ENCODE data around the gene FRMD1. TPM values are rescaled to one million over a fixed set of nuclear protein-coding genes. Genes with fewer than 3 reads are reported as not detected.

The FRMD1 gene
- total RNA-seq, 1 experiment from 2014 or later: not detected

DNA sequence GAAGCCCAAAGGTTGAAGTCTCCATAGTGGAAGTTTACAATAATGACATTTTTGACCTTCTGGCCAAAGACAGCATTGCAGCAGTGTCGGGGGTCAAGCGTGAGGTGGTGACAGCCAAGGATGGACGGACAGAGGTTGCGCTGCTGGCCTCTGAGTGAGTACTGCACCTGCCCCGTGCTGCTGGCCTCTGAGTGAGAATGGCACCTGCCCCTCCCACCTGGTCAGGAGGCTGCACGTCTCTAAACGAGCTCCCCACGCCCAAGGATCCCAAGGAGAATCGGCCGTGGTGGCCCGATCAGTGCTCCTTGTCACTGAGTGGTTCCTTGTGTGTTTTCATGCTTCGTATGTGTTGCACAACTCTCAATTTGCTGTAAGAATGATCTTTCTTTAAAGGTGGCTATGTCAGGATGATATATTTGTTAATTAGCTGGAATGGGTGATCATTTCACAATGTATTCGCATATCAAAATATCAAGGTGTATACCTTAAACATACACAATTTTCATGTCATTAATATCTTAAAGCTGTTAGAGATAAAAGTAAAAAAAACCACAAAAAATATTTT lies 40.4 kb downstream of the FRMD1 start:
- Histone ChIP-seq H3K79me2 (ENCODE audit: low read length) (no peaks in the 10 kb centered on the region), H3K4me3 (ENCODE audit: low read length) (no peak overlapping the region), H3K27me3 (ENCODE audit: low read length) (no peaks in the 10 kb centered on the region), H3F3A (ENCODE audit: low read length, unreplicated experiment) (no peaks in the 10 kb centered on the region), H3K4me2 (ENCODE audit: low read length) (no peak overlapping the region), H3K36me3 (ENCODE audit: low read depth, low read length) (no peaks in the 10 kb centered on the region), H3K9me3 (ENCODE audit: low read length) (0 out of 2 replicates have a peak, but pooled peaks cover 7% of the 10 kb centered on the region), H4K20me1 (ENCODE audit: low read length) (no peaks in the 10 kb centered on the region), H3K9me2 (replicated peaks; ENCODE audit: low read length) (no peaks in the 10 kb centered on the region), H3K4me1 (ENCODE audit: insufficient read depth, low read length) (peaks cover 7% of the 10 kb centered on the region; the same call in 1 of the 2 replicates), H3K27ac (ENCODE audit: low read length) (no peak overlapping the region), H2AFZ (ENCODE audit: low read length) (no peak overlapping the region), H3K9ac (ENCODE audit: low read length) (no peak overlapping the region)
- BruUV-seq (replicated peaks): no TSS peak
- no peak for ATAC-seq
- ChIA-PET POLR2A (ENCODE audit: unreplicated experiment) (no interaction called here), CTCF (no interaction called here)
- TF ChIP-seq EZH2phosphoT487 (IDR thresholded peaks at IDR 0.05; ENCODE audit: borderline replicate concordance, low read length): no peak
- TF ChIP-seq EZH2 (IDR thresholded peaks at IDR 0.05; ENCODE audit: low read length, unreplicated experiment): no peak
- TF ChIP-seq, protein P1, sequence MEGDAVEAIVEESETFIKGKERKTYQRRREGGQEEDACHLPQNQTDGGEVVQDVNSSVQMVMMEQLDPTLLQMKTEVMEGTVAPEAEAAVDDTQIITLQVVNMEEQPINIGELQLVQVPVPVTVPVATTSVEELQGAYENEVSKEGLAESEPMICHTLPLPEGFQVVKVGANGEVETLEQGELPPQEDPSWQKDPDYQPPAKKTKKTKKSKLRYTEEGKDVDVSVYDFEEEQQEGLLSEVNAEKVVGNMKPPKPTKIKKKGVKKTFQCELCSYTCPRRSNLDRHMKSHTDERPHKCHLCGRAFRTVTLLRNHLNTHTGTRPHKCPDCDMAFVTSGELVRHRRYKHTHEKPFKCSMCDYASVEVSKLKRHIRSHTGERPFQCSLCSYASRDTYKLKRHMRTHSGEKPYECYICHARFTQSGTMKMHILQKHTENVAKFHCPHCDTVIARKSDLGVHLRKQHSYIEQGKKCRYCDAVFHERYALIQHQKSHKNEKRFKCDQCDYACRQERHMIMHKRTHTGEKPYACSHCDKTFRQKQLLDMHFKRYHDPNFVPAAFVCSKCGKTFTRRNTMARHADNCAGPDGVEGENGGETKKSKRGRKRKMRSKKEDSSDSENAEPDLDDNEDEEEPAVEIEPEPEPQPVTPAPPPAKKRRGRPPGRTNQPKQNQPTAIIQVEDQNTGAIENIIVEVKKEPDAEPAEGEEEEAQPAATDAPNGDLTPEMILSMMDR (conservative IDR thresholded peaks at IDR 0.05; ENCODE audit: low read depth, low read length): no peak
- no peak for DNase-seq
- intact Hi-C loops (cut with micrococcal nuclease): loop anchor here (5.0 kb wide), 1 partner anchor 86 kb away; no protein-coding TSS in a partner anchor

DNA sequence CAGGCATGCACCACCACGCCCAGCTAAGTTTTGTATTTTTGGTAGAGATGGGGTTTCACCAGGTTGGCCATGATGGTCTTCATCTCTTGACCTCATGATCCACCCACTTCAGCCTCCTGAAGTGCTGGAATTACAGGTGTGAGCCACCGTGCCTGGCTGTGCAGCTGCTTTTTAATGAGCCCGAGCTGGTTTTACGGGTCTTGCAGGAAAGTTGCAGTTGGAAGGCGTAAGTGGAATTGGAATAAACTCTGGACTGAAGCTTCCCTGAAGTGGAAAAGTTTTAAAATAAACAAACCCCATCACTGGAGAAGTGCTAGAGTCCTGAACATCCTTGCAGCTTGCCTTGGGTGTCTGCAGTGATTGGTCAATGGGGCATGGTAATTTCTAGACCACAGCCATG lies 41.2 kb downstream of the FRMD1 start:
- BruUV-seq (replicated peaks): no TSS peak
- Histone ChIP-seq H2AFZ (ENCODE audit: low read length) (no peak overlapping the region), H4K20me1 (ENCODE audit: low read length) (no peaks in the 10 kb centered on the region), H3F3A (ENCODE audit: low read length, unreplicated experiment) (no peaks in the 10 kb centered on the region), H3K79me2 (ENCODE audit: low read length) (no peaks in the 10 kb centered on the region), H3K9ac (ENCODE audit: low read length) (no peak overlapping the region), H3K4me2 (ENCODE audit: low read length) (no peak overlapping the region), H3K27ac (ENCODE audit: low read length) (no peak overlapping the region), H3K4me1 (ENCODE audit: insufficient read depth, low read length) (peaks cover 7% of the 10 kb centered on the region; the same call in 1 of the 2 replicates), H3K27me3 (ENCODE audit: low read length) (no peaks in the 10 kb centered on the region), H3K36me3 (ENCODE audit: low read depth, low read length) (no peaks in the 10 kb centered on the region), H3K9me2 (replicated peaks; ENCODE audit: low read length) (no peaks in the 10 kb centered on the region), H3K9me3 (ENCODE audit: low read length) (0 out of 2 replicates have a peak, but pooled peaks cover 7% of the 10 kb centered on the region), H3K4me3 (ENCODE audit: low read length) (no peak overlapping the region)
- TF ChIP-seq, protein P1 (conservative IDR thresholded peaks at IDR 0.05; ENCODE audit: low read depth, low read length): no peak
- TF ChIP-seq EZH2phosphoT487 (IDR thresholded peaks at IDR 0.05; ENCODE audit: borderline replicate concordance, low read length) (no peak), EZH2 (IDR thresholded peaks at IDR 0.05; ENCODE audit: low read length, unreplicated experiment) (no peak)
- POLR2A ChIA-PET (ENCODE audit: unreplicated experiment): no interaction called here
- intact Hi-C loops (cut with micrococcal nuclease): loop anchor here (5.0 kb wide), 1 partner anchor 86 kb away; no protein-coding TSS in a partner anchor
- ATAC-seq (no peak), DNase-seq (peak; percentile 17)
- CTCF ChIA-PET: no interaction called here

DNA sequence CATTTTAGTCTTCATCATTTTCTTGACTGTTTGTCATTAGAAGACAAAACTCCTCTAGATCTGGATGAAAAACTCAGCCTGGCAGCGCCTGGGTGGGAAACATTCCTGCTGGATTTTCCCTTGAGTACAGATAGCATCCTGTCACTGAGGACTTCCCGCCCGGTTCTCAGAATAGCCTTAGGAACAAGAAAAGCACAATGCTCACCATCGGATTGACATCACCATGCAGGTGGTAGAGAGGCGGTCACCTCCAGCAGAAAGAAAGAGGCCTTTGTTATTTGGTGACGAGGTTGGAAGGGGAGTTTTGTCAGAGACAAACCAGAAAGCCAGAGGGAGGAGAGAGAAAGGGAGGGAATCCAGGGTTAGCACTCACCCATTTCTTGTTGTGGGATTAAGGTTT lies 41.8 kb downstream of the FRMD1 start:
- Histone ChIP-seq H3K27ac (ENCODE audit: low read length) (no peak overlapping the region), H3K36me3 (ENCODE audit: low read depth, low read length) (no peaks in the 10 kb centered on the region), H3F3A (ENCODE audit: low read length, unreplicated experiment) (no peaks in the 10 kb centered on the region), H2AFZ (ENCODE audit: low read length) (no peak overlapping the region), H3K9me3 (ENCODE audit: low read length) (0 out of 2 replicates have a peak, but pooled peaks cover 7% of the 10 kb centered on the region), H3K79me2 (ENCODE audit: low read length) (no peaks in the 10 kb centered on the region), H3K27me3 (ENCODE audit: low read length) (no peaks in the 10 kb centered on the region), H3K9me2 (replicated peaks; ENCODE audit: low read length) (no peaks in the 10 kb centered on the region), H3K4me2 (ENCODE audit: low read length) (no peak overlapping the region), H3K9ac (ENCODE audit: low read length) (no peak overlapping the region), H3K4me1 (ENCODE audit: insufficient read depth, low read length) (peaks cover 11% of the 10 kb centered on the region; the same call in 1 of the 2 replicates), H3K4me3 (ENCODE audit: low read length) (no peak overlapping the region), H4K20me1 (ENCODE audit: low read length) (no peaks in the 10 kb centered on the region)
- intact Hi-C loops (cut with micrococcal nuclease): loop anchor here (5.0 kb wide), 1 partner anchor 85 kb away; no protein-coding TSS in a partner anchor
- BruUV-seq (replicated peaks): no TSS peak
- ATAC-seq (no peak), DNase-seq (no peak)
- CTCF ChIA-PET: no interaction called here
- TF ChIP-seq, protein P1 (conservative IDR thresholded peaks at IDR 0.05; ENCODE audit: low read depth, low read length): no peak
- TF ChIP-seq EZH2 (IDR thresholded peaks at IDR 0.05; ENCODE audit: low read length, unreplicated experiment): no peak
- TF ChIP-seq EZH2phosphoT487 (IDR thresholded peaks at IDR 0.05; ENCODE audit: borderline replicate concordance, low read length): no peak
- POLR2A ChIA-PET (ENCODE audit: unreplicated experiment): no interaction called here
